Measurements from ENCODE around the gene KSR2.
"Not testable (repeated sequence)": the region's sequence is repeated elsewhere in the genome, so short reads cannot be mapped to it uniquely, and the experiment has no call there.

KSR2 gene

DNA sequence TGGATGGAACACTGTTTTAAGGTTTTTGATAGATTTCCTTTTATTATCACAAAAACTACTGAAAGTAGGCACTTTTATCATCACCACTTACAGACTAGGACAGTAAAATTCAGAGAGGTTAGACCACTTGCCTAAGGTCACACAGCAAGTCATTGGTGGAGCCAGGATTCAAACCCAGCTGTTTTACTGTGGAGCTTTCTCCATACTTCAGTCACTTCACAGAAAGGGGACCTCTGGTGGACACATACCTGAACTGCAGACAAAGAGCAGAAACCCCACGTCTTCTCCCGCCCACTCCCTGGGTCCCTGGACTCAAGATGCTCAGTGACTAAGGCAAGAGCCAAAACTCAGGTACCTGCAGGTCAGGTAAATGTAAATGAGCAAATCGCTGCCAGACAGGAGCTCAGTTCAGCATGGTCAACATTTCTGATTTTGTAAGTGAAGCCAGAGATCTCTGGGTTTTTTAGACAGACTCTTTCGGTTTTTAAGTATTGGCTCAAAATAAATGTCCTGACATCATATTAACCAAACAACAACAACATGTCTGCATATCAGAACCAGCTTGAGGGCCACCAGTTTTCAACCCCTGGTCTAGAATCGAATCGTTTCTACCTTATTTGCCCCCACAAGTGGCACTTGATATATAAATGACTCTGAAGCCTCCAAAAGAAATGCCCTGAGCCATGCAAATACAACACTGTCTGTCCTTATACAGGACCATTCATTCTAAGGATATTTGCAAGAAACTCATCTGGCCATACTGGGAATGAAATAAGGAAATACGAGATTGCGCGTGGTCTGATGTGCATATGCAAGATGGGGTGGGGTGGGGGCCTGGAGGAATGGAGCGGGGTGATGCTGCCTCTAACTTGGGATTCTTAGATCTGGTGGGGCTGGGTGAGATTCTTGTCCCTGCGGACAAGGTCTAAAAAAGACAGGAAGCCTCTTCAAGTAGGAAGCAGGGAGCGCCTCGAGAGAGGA lies 110.9 kb downstream of the KSR2 start:
- peak; percentile 9 to 46 (median 19) for DNase-seq (ENCODE audit: low read depth in 3 of 3)

GRCh38 chr12:117857139-117857538 lies 111.7 kb downstream of the KSR2 start:
- not testable (repeated sequence) for DNase-seq (ENCODE audit: low read depth in 3 of 3)

GRCh38 chr12:117855165-117855564 lies 113.6 kb downstream of the KSR2 start:
- no peak for DNase-seq (ENCODE audit: low read depth in 3 of 3)

GRCh38 chr12:117854339-117855012 lies 114.3 kb downstream of the KSR2 start:
- no peak for DNase-seq (ENCODE audit: low read depth in 3 of 3)

- DNase-seq (ENCODE audit: low read depth in 3 of 3), result no peak
These were observed 115.2 kb downstream of the KSR2 start for GRCh38 chr12:117853600-117853999.

- DNase-seq (ENCODE audit: low read depth in 3 of 3), result no peak
These were observed 118.7 kb downstream of the KSR2 start for GRCh38 chr12:117850048-117850447.

- DNase-seq (ENCODE audit: low read depth in 3 of 3), result no peak
These were observed 121.4 kb downstream of the KSR2 start for GRCh38 chr12:117847371-117847770.

DNA sequence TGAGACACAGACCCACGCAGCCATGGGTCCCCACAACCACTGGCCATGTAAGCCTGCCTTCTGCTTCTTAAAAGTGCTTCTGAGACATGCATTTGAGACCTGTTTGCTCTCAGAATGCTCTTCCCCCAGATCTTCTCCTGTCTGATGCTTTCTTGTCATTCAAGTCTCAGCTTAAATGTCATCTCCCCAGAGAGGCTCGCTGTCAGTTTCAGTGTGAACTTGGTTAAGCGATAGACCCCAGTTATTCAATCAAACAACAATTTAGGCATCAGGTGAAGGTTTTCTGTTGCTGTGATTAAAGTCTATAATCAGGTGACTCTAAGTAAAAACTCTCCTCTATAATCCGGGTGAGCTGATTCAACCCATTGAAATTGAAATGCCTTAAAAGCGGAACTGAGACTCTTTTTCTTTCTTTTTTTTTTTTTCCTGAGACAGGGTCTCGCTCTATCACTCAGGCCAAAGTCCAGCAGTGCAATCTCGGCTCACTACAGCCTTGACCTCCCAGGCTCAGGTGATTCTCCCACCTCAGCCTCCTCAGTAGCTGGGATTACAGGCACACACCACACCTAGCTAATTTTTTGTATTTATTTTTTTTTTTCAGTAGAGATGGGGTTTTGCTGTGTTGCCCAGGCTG lies 123.4 kb downstream of the KSR2 start:
- DNase-seq (ENCODE audit: low read depth in 3 of 3), result no peak

DNA sequence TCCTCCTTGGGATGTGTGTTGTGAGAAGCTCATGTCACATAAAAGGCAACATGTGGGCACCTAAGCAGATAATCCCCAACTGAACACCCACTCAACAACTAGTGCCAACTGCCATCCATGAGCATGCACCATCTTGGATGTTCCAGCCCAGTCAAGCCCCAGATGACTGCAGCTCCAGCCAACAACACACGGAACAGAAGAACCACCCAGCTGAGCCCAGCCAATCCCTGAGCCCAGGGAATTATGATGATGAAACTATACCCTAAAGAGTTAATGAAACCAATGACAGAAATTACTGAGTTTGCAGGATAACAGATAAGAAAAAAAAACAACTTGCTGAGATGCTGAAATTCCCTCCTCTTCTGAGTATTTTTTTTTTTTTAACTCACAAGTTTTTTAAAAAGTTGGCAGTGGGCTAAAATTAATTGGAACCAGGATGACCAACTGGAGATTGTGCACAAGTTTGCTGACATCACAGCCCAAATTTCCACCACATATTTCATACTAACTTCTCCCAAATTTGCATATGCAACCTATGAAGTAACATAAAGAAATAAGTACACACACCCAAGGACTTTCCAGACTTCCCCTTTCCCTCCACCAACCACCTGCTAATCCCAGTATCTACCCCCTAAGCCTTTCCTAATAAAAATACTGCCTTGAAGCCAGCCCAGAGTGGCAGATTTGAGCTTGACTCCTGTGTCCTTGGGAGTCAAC lies 124.5 kb downstream of the KSR2 start:
- DNase-seq (ENCODE audit: low read depth in 3 of 3), result no peak

- DNase-seq (ENCODE audit: low read depth in 3 of 3), result no peak
These were observed 126.2 kb downstream of the KSR2 start for GRCh38 chr12:117842630-117843029.

- DNase-seq (ENCODE audit: low read depth in 3 of 3), result no peak
These were observed 126.6 kb downstream of the KSR2 start for GRCh38 chr12:117842220-117842619.

DNA sequence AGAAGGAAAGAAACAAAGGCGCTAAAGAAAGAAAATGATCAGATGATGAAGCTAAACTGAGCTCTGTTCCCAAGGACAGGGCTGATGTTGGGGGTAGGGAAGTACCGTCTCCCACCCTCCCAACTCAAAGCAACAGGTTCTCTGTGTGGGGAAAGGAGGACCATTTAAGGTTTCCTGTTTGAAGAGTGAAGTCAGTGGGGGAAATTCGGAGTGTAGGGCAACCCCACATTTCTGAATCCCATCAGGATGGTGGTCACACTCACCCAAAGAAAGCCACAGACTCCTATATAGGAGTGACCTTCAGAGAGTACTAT lies 131.1 kb downstream of the KSR2 start:
- DNase-seq (ENCODE audit: low read depth in 3 of 3), result no peak

- DNase-seq (ENCODE audit: low read depth in 3 of 3), result peak; percentile 39 to 56 (median 54)
These were observed 131.6 kb downstream of the KSR2 start for GRCh38 chr12:117836999-117837736.

GRCh38 chr12:117836476-117836875 lies 132.3 kb downstream of the KSR2 start:
- DNase-seq (ENCODE audit: low read depth in 3 of 3), result no peak

GRCh38 chr12:117835156-117835555 lies 133.6 kb downstream of the KSR2 start:
- no peak for DNase-seq (ENCODE audit: low read depth in 3 of 3)

DNA sequence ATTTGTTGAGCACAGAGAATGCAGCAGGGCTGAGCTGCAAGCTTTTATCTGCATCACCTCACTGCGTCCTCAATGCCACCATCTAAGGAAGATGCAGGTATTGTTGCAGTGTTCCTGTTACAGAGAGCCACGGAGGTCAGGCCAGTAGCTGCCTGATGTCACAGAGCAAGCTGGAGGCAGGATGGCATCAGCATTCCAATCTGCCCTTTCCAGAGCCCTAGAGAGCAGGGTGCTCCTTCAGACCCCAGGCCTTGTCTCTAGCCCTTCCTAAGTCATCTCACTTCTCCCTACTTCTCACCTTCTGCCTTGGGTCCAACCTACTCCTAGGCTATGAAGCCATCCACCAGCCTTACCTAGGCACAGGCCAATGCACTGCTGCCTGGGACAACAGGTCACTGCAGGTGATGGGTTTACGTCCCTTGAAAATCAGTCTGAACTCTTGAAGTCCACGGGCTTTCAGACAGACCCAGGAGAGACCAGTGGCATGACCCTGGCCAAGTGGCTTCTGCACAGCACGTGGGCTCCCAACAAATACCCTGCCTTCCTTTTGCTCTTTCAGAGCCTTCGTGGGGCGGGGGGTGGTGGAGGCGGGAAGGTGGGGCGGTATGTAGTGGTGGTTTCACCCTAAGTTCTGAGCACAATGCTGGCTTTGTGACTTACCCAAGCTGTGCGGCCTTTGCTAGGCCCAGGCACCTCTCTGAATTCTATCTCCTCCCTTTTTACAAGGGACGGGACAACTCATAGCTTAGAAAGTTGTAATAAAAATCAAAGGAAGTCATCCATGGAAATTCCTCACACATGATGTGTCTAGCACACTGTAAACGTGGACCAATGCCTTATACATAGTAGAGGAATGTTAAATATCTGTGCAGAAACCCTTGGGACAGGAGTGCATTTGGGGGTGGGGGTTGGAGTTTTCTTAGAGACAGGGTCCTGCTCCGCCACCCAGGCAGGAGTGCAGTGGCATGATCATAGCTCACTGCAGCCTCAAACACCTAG lies 136.0 kb downstream of the KSR2 start:
- DNase-seq (ENCODE audit: low read depth in 3 of 3), result no peak

- no peak for DNase-seq (ENCODE audit: low read depth in 3 of 3)
These were observed 138.3 kb downstream of the KSR2 start for GRCh38 chr12:117830471-117830870.

- no peak for DNase-seq (ENCODE audit: low read depth in 3 of 3)
These were observed 139.7 kb downstream of the KSR2 start for GRCh38 chr12:117829108-117829507.

DNA sequence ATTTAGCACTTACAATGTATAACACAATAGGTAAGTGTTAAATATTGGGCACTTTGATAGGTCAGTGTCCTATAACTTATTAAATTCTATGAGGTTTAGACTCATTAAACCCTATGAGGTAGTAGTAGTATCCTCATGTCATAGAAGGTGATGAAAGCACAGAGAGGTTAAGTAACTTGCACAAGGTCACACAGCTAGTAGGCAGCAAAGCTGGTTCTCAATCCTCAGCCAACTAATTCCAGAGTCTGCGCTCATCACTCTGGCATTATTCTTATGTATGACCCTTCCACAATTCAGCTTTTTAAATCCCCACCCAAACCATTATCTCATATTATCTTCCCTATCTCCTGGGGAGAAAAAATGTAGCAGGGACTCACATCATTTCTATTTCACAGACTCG lies 141.1 kb downstream of the KSR2 start:
- DNase-seq (ENCODE audit: low read depth in 3 of 3), result no peak

DNA sequence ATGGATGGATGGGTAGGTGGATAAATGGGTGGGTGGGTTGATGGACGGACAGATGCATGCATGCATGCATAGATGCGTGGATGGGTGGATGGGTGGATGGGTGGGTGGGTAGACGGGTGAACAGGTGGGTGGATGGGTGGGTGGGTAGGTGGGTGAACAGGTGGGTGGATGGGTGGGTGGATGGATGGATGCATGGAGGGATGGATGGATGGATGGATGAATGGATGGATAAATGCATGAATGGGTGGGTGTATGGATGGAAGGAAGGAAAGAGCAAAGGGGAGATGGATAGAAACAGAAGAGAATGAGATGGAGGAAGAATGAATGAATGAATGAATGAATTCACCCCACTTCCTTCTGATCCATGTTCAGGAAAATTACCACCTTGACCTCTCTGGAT lies 143.0 kb downstream of the KSR2 start:
- no peak for DNase-seq (ENCODE audit: low read depth in 3 of 3)
